UCSD-AML1 (cell line): ENCODE results near the gene MMP24OS.

Experiments used
- DNase-seq: peaks from one replicate; lab custom pipeline; 2025; ENCODE audit not compliant: unreplicated experiment; lab: John Stamatoyannopoulos, UW

The MMP24OS gene

GRCh38 chr20:35306931-35307517 is 29.1 kb upstream of the MMP24OS start:
- peak; percentile 41 for DNase-seq

- DNase-seq = no peak
These were observed 28.0 kb upstream of the MMP24OS start for GRCh38 chr20:35305682-35306556.

GRCh38 chr20:35304956-35305355 is 27.0 kb upstream of the MMP24OS start:
- no peak for DNase-seq

- peak; percentile 62 for DNase-seq
These were observed 26.0 kb upstream of the MMP24OS start for GRCh38 chr20:35303735-35304491.

- DNase-seq = no peak
These were observed 25.4 kb upstream of the MMP24OS start for GRCh38 chr20:35303382-35303734.

- no peak for DNase-seq
These were observed 24.8 kb upstream of the MMP24OS start for GRCh38 chr20:35302421-35303335.

- no peak for DNase-seq
These were observed 23.5 kb upstream of the MMP24OS start for GRCh38 chr20:35301426-35301825.

GRCh38 chr20:35300469-35301262 is 22.7 kb upstream of the MMP24OS start:
- DNase-seq = no peak

GRCh38 chr20:35299780-35300179 is 21.9 kb upstream of the MMP24OS start:
- no peak for DNase-seq

- no peak for DNase-seq
These were observed 20.3 kb upstream of the MMP24OS start for GRCh38 chr20:35298264-35298663.

GRCh38 chr20:35297740-35298139 is 19.8 kb upstream of the MMP24OS start:
- no peak for DNase-seq

- DNase-seq = no peak
These were observed 19.2 kb upstream of the MMP24OS start for GRCh38 chr20:35297155-35297554.

GRCh38 chr20:35296101-35296554 is 18.2 kb upstream of the MMP24OS start:
- no peak for DNase-seq

GRCh38 chr20:35295674-35296073 is 17.8 kb upstream of the MMP24OS start:
- DNase-seq = no peak

GRCh38 chr20:35295058-35295457 is 17.1 kb upstream of the MMP24OS start:
- no peak for DNase-seq

GRCh38 chr20:35294293-35294685 is 16.4 kb upstream of the MMP24OS start:
- no peak for DNase-seq

- no peak for DNase-seq
These were observed 15.7 kb upstream of the MMP24OS start for GRCh38 chr20:35293303-35294292.

GRCh38 chr20:35292504-35293285 is 14.8 kb upstream of the MMP24OS start:
- DNase-seq = no peak
